GM12872 (cell line): ENCODE measurements around the gene LGSN.
A peak's percentile ranks its signal among the peaks of the same experiment; 100 is the strongest.

Source experiments
- TF ChIP-seq, protein P1 (sequence below): IDR thresholded peaks from 3 replicates; pipeline ENCODE4 v1.5.1; 2011; ENCODE audit warnings: low read depth, mild to moderate bottlenecking, low read length, moderate library complexity; ENCODE audit not compliant: insufficient read depth

The LGSN gene

GRCh38 chr6:63249875-63250482, 69.8 kb downstream of the LGSN start:
- TF ChIP-seq, protein P1, sequence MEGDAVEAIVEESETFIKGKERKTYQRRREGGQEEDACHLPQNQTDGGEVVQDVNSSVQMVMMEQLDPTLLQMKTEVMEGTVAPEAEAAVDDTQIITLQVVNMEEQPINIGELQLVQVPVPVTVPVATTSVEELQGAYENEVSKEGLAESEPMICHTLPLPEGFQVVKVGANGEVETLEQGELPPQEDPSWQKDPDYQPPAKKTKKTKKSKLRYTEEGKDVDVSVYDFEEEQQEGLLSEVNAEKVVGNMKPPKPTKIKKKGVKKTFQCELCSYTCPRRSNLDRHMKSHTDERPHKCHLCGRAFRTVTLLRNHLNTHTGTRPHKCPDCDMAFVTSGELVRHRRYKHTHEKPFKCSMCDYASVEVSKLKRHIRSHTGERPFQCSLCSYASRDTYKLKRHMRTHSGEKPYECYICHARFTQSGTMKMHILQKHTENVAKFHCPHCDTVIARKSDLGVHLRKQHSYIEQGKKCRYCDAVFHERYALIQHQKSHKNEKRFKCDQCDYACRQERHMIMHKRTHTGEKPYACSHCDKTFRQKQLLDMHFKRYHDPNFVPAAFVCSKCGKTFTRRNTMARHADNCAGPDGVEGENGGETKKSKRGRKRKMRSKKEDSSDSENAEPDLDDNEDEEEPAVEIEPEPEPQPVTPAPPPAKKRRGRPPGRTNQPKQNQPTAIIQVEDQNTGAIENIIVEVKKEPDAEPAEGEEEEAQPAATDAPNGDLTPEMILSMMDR = no peak

GRCh38 chr6:63246581-63246980, 73.2 kb downstream of the LGSN start:
- TF ChIP-seq, protein P1 = no peak

DNA sequence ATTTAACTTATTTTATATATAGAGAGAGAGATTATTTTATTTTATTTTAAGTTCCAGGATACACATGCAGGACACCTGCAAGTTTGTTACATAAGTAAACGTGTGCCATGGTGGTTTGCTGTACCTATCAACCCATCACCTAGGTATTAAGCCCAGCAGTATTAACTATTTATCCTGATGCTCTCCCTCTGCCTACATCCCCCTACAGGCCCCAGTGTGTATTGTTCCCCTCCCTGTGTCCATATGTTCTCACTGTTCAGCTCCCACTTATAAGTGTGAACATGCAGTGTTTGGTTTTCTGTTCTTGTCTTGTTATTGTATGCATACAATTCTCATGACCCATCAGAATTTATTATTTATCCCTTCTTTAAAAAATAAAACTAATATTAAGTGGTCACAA, 73.9 kb downstream of the LGSN start:
- TF ChIP-seq, protein P1 = peak; percentile 34; the same call in 2 of the 3 replicates

DNA sequence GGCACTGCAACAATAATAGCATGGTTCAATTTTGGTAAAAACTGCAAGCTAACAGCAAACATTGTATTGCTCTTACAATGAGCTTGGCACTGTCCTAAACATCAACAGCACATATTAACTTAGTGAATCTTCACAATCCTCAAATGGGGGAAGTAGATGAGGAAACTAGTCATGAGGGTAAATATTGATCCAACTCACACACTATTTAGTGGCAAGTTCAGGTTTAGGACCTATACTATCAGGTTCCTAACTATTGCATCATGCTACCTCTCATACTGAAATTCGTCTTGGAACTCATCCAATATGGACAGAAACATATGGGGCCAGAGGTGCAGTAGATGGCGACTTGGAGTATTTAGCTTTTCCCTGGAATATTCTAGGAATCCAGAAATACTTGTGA, 74.4 kb downstream of the LGSN start:
- TF ChIP-seq, protein P1 = no peak

- TF ChIP-seq, protein P1 = no peak
Measured at GRCh38 chr6:63236398-63236817, 83.4 kb downstream of the LGSN start.
